Right atrium auricular region (tissue), 2 donors: Measurements from ENCODE around the gene IL21R. TPM values are rescaled to one million over a fixed set of nuclear protein-coding genes. Genes with fewer than 3 reads are reported as not detected.

ENCODE experiments used
- DNase-seq: peaks from one replicate; pipeline ENCODE4 v3.0.0-alpha.2; 2019; ENCODE audit warnings: low spot score
- H3K27ac ChIP-seq, 2 donors: fragments of 200-600 bp; sonication (generic); 1 replicate in 1 of 2; 2 replicates in 1 of 2; pipeline ENCODE4 v1.5.1; 2016 to 2019
- H3K27me3 ChIP-seq, 2 donors: fragments of 200-600 bp; sonication (generic); one replicate each; pipeline versions ENCODE4 v1.5.1 to v1.6.0; 2017 to 2019
- H3K36me3 ChIP-seq: fragments of 200-600 bp; sonication (generic); one replicate; pipeline ENCODE4 v1.5.1; 2016
- H3K4me1 ChIP-seq, 2 donors: fragments of 200-600 bp; sonication (generic); one replicate each; pipeline versions ENCODE4 v1.5.1 to v1.6.0; 2017 to 2019
- H3K4me3 ChIP-seq, 2 donors: fragments of 200-600 bp; sonication (generic); 1 replicate in 1 of 2; 2 replicates in 1 of 2; pipeline ENCODE4 v1.5.1; 2017 to 2019; ENCODE audit warnings: mild to moderate bottlenecking in 1 of 2, moderate library complexity in 1 of 2
- H3K9me3 ChIP-seq, 2 donors: fragments of 200-600 bp; sonication (generic); one replicate each; pipeline ENCODE4 v1.5.1; 2019
- total RNA-seq, 2 donors: library from RNA; depleted of rRNA; stranded (reverse); fragments of >200 nt; gene quantifications; one replicate each; pipeline ENCODE4 v1.1.0, GENCODE V29; 2016
- TF ChIP-seq, protein P1 (sequence below), 2 donors: fragments of 200-600 bp; sonication (generic); IDR thresholded peaks; one replicate each; pipeline ENCODE4 v1.5.1; 2019; ENCODE audit warnings: antibody characterized with exemption in 2 of 2

Gene IL21R
- total RNA-seq, 2 donors from 2014 or later: 0.07 to 1.3 TPM

DNA sequence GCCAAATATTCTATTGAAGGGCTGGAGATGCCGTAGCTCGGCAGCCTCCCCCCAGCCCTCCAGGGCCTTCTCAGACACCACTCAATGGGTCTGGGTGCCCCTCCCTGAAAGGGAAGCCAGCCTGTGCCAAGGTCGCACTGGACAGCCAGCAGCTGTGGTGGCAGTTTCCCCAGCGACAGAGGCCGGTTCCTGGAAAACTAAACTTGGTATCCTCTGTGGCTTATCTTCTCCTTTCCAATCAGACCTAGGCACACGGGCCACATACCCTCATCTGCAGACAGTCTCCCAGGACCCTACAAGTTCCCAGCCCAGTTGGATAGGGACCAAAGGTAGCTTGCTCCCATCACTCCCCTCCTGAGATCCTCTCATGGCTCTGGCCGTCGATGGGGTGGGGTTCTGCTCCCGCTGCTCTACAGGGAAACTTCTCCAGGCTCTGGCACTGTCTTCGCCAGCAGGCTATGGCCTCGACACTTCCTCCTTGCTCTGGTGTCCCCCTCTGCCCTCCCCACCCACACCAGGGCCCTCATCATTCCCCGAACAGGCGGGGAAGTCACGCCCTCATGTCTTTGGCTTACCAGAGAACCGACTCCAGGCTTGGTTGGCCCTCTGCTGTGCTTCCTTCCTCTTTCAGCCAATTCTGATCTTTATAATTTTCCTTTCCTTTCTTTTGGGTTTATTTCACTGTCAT, 18.3 kb upstream of the IL21R start:
- Histone ChIP-seq H3K4me3 (no peak overlapping the region), H3K27me3 (no peaks in the 10 kb centered on the region), H3K27ac (no peak overlapping the region), H3K9me3 (peaks cover 0 to 20% of the 10 kb centered on the region in 2 donors), H3K4me1 (no peaks in the 10 kb centered on the region), H3K36me3 (no peaks in the 10 kb centered on the region)
- no peak for DNase-seq
- TF ChIP-seq, protein P1, sequence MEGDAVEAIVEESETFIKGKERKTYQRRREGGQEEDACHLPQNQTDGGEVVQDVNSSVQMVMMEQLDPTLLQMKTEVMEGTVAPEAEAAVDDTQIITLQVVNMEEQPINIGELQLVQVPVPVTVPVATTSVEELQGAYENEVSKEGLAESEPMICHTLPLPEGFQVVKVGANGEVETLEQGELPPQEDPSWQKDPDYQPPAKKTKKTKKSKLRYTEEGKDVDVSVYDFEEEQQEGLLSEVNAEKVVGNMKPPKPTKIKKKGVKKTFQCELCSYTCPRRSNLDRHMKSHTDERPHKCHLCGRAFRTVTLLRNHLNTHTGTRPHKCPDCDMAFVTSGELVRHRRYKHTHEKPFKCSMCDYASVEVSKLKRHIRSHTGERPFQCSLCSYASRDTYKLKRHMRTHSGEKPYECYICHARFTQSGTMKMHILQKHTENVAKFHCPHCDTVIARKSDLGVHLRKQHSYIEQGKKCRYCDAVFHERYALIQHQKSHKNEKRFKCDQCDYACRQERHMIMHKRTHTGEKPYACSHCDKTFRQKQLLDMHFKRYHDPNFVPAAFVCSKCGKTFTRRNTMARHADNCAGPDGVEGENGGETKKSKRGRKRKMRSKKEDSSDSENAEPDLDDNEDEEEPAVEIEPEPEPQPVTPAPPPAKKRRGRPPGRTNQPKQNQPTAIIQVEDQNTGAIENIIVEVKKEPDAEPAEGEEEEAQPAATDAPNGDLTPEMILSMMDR (IDR thresholded peaks at IDR 0.05): no peak

DNA sequence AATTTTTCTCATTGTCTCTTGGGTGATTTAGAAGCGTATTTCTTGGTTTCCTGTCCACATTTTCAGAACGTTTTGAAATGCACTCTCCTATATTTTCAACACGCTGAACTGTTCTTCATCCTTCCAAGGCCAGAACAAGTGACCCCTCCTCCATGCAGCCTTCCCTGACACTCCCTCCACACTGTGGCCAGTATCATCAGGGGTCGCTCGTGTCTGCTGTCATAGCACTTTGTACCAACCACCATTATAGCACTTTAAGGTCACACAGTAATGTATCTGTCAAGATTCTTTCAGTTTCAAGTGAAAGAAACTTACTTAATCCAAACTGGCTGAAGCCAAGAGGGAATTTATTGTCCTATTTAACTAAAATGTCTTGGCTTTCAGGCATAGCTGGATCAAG, 17.5 kb upstream of the IL21R start:
- Histone ChIP-seq H3K9me3 (peaks cover 0 to 20% of the 10 kb centered on the region in 2 donors), H3K27me3 (no peaks in the 10 kb centered on the region), H3K4me1 (no peaks in the 10 kb centered on the region), H3K27ac (no peak overlapping the region), H3K4me3 (no peak overlapping the region), H3K36me3 (no peaks in the 10 kb centered on the region)
- TF ChIP-seq, protein P1 (IDR thresholded peaks at IDR 0.05): no peak
- no peak for DNase-seq

DNA sequence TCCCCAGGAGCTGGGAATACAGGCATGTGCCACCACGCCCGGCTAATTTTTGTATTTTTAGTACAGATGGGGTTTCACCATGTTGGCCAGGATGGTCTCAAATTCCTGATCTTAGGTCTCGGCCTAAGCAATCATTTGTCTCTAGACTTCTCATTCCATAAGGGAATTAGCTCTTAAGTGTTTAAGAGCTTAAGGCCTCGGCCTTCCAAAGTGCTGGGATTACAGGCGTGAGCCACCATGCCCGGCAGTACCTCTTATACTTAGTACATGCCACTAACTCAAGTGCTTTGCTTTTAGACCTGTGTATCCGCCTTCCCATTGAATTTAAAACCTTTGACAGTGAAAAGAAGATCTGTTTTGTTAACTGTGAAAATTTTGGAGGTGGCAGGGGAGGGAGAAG, 16.6 kb upstream of the IL21R start:
- H3K4me3 ChIP-seq: no peak overlapping the region
- TF ChIP-seq, protein P1 (IDR thresholded peaks at IDR 0.05): no peak
- no peaks in the 10 kb centered on the region for H3K27me3 ChIP-seq
- DNase-seq: peak; percentile 36
- H3K9me3 ChIP-seq: peaks cover 0 to 20% of the 10 kb centered on the region in 2 donors
- no peaks in the 10 kb centered on the region for H3K4me1 ChIP-seq
- no peaks in the 10 kb centered on the region for H3K36me3 ChIP-seq
- no peak overlapping the region for H3K27ac ChIP-seq

GRCh38 chr16:27386674-27387073, 15.3 kb upstream of the IL21R start:
- Histone ChIP-seq H3K4me3 (no peak overlapping the region), H3K27ac (no peak overlapping the region), H3K27me3 (no peaks in the 10 kb centered on the region), H3K36me3 (no peaks in the 10 kb centered on the region), H3K4me1 (no peaks in the 10 kb centered on the region), H3K9me3 (peaks cover 0 to 21% of the 10 kb centered on the region in 2 donors)
- DNase-seq: no peak
- TF ChIP-seq, protein P1 (IDR thresholded peaks at IDR 0.05): no peak

DNA sequence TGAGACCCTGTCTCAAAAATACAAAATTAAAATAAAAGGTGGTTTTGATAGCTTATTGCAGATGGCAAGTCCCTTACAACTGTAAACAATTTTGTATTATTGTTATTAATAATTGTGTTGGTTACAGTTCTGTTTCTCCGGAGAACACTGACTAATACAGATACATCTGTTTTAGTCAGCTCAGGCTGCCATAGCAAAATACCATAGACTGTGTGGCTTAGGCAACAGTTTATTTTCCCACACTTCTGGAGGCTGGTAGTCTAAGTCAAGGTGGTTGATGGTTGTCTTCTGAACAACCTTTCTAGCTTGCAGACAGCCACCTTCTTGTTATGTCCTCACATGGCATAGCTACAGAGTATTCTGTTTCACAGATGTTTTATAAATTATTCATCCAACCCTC, 14.2 kb upstream of the IL21R start:
- H3K4me1 ChIP-seq: no peaks in the 10 kb centered on the region
- peaks cover 3 to 31% of the 10 kb centered on the region in 2 donors for H3K9me3 ChIP-seq
- no peaks in the 10 kb centered on the region for H3K36me3 ChIP-seq
- DNase-seq: no peak
- H3K27ac ChIP-seq: no peak overlapping the region
- no peaks in the 10 kb centered on the region for H3K27me3 ChIP-seq
- H3K4me3 ChIP-seq: no peak overlapping the region
- TF ChIP-seq, protein P1 (IDR thresholded peaks at IDR 0.05): no peak
